GM21576 (cell line): ENCODE results near the gene SNCB.

ENCODE experiments used
- ATAC-seq: cut with Tn5 transposase; IDR thresholded peaks from one replicate; pipeline ENCODE4 v1.9.1; 2021; ENCODE audit warnings: mild to moderate bottlenecking, moderate library complexity; ENCODE audit not compliant: unreplicated experiment

Gene SNCB

GRCh38 chr5:176578391-176578808 lies 51.9 kb downstream of the SNCB start:
- no peak for ATAC-seq

- no peak for ATAC-seq
Measured at GRCh38 chr5:176577312-176578176, 52.8 kb downstream of the SNCB start.

GRCh38 chr5:176575488-176576422 lies 54.6 kb downstream of the SNCB start:
- no peak for ATAC-seq

GRCh38 chr5:176575066-176575465 lies 55.3 kb downstream of the SNCB start:
- ATAC-seq, result no peak

GRCh38 chr5:176574297-176574591 lies 56.1 kb downstream of the SNCB start:
- ATAC-seq, result no peak

GRCh38 chr5:176573564-176574296 lies 56.6 kb downstream of the SNCB start:
- no peak for ATAC-seq
